ENCODE data around the gene HDGFL3. TPM values are rescaled to one million over a fixed set of nuclear protein-coding genes. Genes with fewer than 3 reads are reported as not detected.

The HDGFL3 gene
- total RNA-seq, 1 donor from 2014 or later = 26.5 TPM

GRCh38 chr15:83081256-83082014 is 126.2 kb downstream of the HDGFL3 start:
- peaks cover 9% of the 10 kb centered on the region for H3K27me3 ChIP-seq (ENCODE audit: low read depth)
- no peaks in the 10 kb centered on the region for H3K36me3 ChIP-seq
- H3K4me1 ChIP-seq = no peaks in the 10 kb centered on the region
- no peak overlapping the region for H3K27ac ChIP-seq
- intact Hi-C loops (cut with DNase I) = no loop called here
- H3K4me3 ChIP-seq = no peak overlapping the region
- H3K9me3 ChIP-seq = no peaks in the 10 kb centered on the region
- ATAC-seq = no peak
- no peak for DNase-seq
- TF ChIP-seq, protein P1, sequence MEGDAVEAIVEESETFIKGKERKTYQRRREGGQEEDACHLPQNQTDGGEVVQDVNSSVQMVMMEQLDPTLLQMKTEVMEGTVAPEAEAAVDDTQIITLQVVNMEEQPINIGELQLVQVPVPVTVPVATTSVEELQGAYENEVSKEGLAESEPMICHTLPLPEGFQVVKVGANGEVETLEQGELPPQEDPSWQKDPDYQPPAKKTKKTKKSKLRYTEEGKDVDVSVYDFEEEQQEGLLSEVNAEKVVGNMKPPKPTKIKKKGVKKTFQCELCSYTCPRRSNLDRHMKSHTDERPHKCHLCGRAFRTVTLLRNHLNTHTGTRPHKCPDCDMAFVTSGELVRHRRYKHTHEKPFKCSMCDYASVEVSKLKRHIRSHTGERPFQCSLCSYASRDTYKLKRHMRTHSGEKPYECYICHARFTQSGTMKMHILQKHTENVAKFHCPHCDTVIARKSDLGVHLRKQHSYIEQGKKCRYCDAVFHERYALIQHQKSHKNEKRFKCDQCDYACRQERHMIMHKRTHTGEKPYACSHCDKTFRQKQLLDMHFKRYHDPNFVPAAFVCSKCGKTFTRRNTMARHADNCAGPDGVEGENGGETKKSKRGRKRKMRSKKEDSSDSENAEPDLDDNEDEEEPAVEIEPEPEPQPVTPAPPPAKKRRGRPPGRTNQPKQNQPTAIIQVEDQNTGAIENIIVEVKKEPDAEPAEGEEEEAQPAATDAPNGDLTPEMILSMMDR (IDR thresholded peaks at IDR 0.05) = no peak

- no peak overlapping the region for H3K27ac ChIP-seq
- peaks cover under 1% of the 10 kb centered on the region for H3K9me3 ChIP-seq
- H3K27me3 ChIP-seq (ENCODE audit: low read depth) = peaks cover 13% of the 10 kb centered on the region
- TF ChIP-seq, protein P1 (IDR thresholded peaks at IDR 0.05) = no peak
- H3K4me1 ChIP-seq = no peaks in the 10 kb centered on the region
- H3K36me3 ChIP-seq = no peaks in the 10 kb centered on the region
- no peak for DNase-seq
- no peak overlapping the region for H3K4me3 ChIP-seq
- intact Hi-C loops (cut with DNase I) = no loop called here
- ATAC-seq = no peak
Observed at GRCh38 chr15:83078712-83079111, 128.9 kb downstream of the HDGFL3 start.

Other genes starting within 250 kb of the HDGFL3 start
- gene RAMAC, start 221.6 kb downstream of the HDGFL3 start, total RNA-seq = 17.9 TPM
- gene C15orf40, start 196.2 kb downstream of the HDGFL3 start, total RNA-seq = 17.8 TPM
- 43.0 TPM for gene BTBD1, start 140.6 kb downstream of the HDGFL3 start, total RNA-seq
- 31.2 TPM for gene TM6SF1, start 100.2 kb downstream of the HDGFL3 start, total RNA-seq
- 0.21 TPM for gene BNC1, start 76.8 kb upstream of the HDGFL3 start, total RNA-seq
- 2.6 TPM for gene SH3GL3, start 239.5 kb upstream of the HDGFL3 start, total RNA-seq